HG03045 (cell line): ENCODE measurements around the gene SENP1.
A peak's percentile ranks its signal among the peaks of the same experiment; 100 is the strongest.
"Not testable (repeated sequence)": the region's sequence is repeated elsewhere in the genome, so short reads cannot be mapped to it uniquely, and the experiment has no call there.

Source experiments
- ATAC-seq: cut with Tn5 transposase; IDR thresholded peaks from one replicate; pipeline ENCODE4 v1.9.1; 2021; ENCODE audit warnings: mild to moderate bottlenecking, moderate library complexity; ENCODE audit not compliant: unreplicated experiment

Gene SENP1

GRCh38 chr12:48115957-48116356 is 10.1 kb upstream of the SENP1 start:
- ATAC-seq, result no peak

GRCh38 chr12:48111312-48111693 is 5.4 kb upstream of the SENP1 start:
- ATAC-seq, result not testable (repeated sequence)

GRCh38 chr12:48110691-48111311 is 4.9 kb upstream of the SENP1 start:
- no peak for ATAC-seq

- ATAC-seq, result no peak
Observed at GRCh38 chr12:48109424-48109823, 3.5 kb upstream of the SENP1 start.

GRCh38 chr12:48106681-48107613 is 1.1 kb upstream of the SENP1 start:
- no peak for ATAC-seq

GRCh38 chr12:48105321-48105866 is 485 bp downstream of the SENP1 start:
- peak; percentile 38 for ATAC-seq

- no peak for ATAC-seq
Observed at GRCh38 chr12:48104531-48104930, 1.3 kb downstream of the SENP1 start.

- no peak for ATAC-seq
Observed at GRCh38 chr12:48092611-48093010, 13.3 kb downstream of the SENP1 start.

GRCh38 chr12:48086327-48086726 is 19.6 kb downstream of the SENP1 start:
- no peak for ATAC-seq

- ATAC-seq, result no peak
Observed at GRCh38 chr12:48084841-48085460, 20.9 kb downstream of the SENP1 start.

- ATAC-seq, result no peak
Observed at GRCh38 chr12:48084066-48084465, 21.8 kb downstream of the SENP1 start.

- no peak for ATAC-seq
Observed at GRCh38 chr12:48080821-48081220, 25.1 kb downstream of the SENP1 start.

- ATAC-seq, result no peak
Observed at GRCh38 chr12:48080285-48080684, 25.6 kb downstream of the SENP1 start.

GRCh38 chr12:48078901-48079300 is 27.0 kb downstream of the SENP1 start:
- ATAC-seq, result no peak

GRCh38 chr12:48077111-48077510 is 28.8 kb downstream of the SENP1 start:
- no peak for ATAC-seq

- ATAC-seq, result no peak
Observed at GRCh38 chr12:48075832-48076231, 30.0 kb downstream of the SENP1 start.

GRCh38 chr12:48074266-48074665 is 31.6 kb downstream of the SENP1 start:
- no peak for ATAC-seq

GRCh38 chr12:48072266-48072665 is 33.6 kb downstream of the SENP1 start:
- ATAC-seq, result no peak

GRCh38 chr12:48071808-48072207 is 34.1 kb downstream of the SENP1 start:
- ATAC-seq, result no peak

GRCh38 chr12:48070731-48071130 is 35.1 kb downstream of the SENP1 start:
- no peak for ATAC-seq

- ATAC-seq, result no peak
Observed at GRCh38 chr12:48070033-48070432, 35.8 kb downstream of the SENP1 start.

GRCh38 chr12:48069241-48069640 is 36.6 kb downstream of the SENP1 start:
- ATAC-seq, result no peak
